ENCODE results near the gene TXNRD2. TPM values are rescaled to one million over a fixed set of nuclear protein-coding genes. Genes with fewer than 3 reads are reported as not detected.

TXNRD2 gene
- total and polyA plus RNA-seq, 2 of the 4 experiments (the other 2 are of a cell fraction): 15.6 to 25.7 TPM

DNA sequence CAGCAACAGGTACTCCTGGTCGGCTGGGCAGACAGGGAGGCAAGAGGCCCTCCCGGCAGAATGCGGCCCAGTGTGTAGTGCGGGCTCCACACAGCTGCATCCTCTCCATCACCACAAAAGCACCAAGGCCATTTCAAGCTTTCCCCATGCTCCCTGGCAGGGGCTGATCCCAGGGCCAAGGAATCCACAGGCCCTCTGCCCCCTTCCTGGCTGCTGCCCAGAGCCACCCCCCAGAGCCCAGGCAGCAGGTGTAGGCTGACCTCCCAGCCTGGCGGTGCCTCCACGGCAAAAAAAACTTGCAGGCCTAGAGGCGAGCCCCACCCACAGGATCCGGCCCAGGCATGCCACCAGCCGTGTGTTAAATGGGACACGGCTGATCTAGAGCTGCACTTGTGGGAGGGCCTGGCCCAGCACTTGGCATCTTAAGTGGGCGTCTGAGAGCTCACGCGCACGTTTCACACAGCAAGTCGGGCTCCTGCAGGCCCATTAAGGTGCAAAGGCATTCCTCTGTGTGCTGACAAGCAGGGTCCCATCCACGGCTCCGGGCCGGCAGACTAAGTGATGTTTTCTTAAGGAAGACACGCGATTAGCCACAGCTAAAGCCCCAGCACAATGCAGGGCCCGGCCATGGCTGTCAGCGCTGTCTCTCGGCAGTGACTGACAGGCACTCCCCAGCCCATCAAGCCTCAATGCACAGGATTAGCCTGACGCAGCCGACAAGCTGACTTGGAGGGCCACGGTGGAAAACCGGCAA lies 67.1 kb downstream of the TXNRD2 start (continued):
- no peak for TF ChIP-seq NFE2L2 (IDR thresholded peaks at IDR 0.05; ENCODE audit: low read depth, low read length)

DNA sequence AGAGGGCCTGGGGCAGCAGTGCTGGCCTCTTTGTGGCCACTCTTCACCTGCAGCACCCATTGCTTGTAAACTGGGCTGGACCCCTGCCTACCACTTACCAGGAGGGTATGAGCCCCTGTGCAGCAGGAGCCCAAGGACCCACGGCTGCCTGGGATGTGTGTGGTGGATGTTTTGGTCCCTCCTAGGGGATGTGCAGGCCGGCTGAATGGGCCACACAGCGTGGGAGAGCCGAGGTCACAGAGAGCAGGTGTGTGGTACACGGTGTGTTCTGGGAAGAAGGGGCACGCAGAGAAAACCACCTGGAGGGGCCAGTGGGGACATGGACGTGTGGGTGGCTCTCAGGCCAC lies 67.7 kb downstream of the TXNRD2 start:
- ChIA-PET CTCF (no interaction called here), POLR2A (ENCODE audit: unreplicated experiment) (no interaction called here)
- Histone ChIP-seq H3K4ac (ENCODE audit: low read depth, low read length) (no peak overlapping the region), H3K23ac (ENCODE audit: low read depth, low read length) (no peak overlapping the region), H3K14ac (replicated peaks; ENCODE audit: low read depth, low read length) (no peak overlapping the region), H3K9ac (ENCODE audit: low read depth, low read length) (no peak overlapping the region), H3K4me3 (ENCODE audit: insufficient read depth, low read depth, low read length) (no peak overlapping the region), H4K8ac (ENCODE audit: low read depth in 2 of 2, low read length in 2 of 2) (no peak overlapping the region), H3K36me3 (ENCODE audit: control insufficient read depth, insufficient read depth, low read length) (peaks cover 1% of the 10 kb centered on the region; the same call in 1 of the 2 replicates), H2AK5ac (ENCODE audit: low read depth, low read length) (no peak overlapping the region), H3K56ac (ENCODE audit: extremely low read depth, insufficient read depth, low read length) (no peak overlapping the region), H3K18ac (ENCODE audit: low read depth, low read length) (no peak overlapping the region), H4K91ac (ENCODE audit: insufficient read depth, low read depth, low read length) (no peak overlapping the region), H2BK15ac (ENCODE audit: low read depth, low read length) (no peak overlapping the region; the same call in 2 of the 3 replicates), H3K4me2 (ENCODE audit: low read depth, low read length) (no peak overlapping the region), H3K4me1 (ENCODE audit: control insufficient read depth, insufficient read depth, low read length) (peaks cover 16% of the 10 kb centered on the region), H2BK120ac (ENCODE audit: low read depth, low read length) (no peak overlapping the region), H3K27me3 (ENCODE audit: control insufficient read depth, insufficient read depth, low read length) (no peaks in the 10 kb centered on the region), H3K79me1 (ENCODE audit: low read depth in 1 of 2, low read length in 2 of 2) (peaks cover 4 to 17% of the 10 kb centered on the region in 2 experiments; a peak in 2 of 4 replicates), H2BK5ac (ENCODE audit: low read depth, low read length, poor library complexity, severe bottlenecking) (no peak overlapping the region), H4K5ac (ENCODE audit: low read depth, low read length) (no peak overlapping the region), H3K27ac (ENCODE audit: insufficient read depth, low read length) (no peak overlapping the region), H4K20me1 (ENCODE audit: insufficient read depth, low read length) (no peaks in the 10 kb centered on the region), H2AK9ac (replicated peaks; ENCODE audit: low read depth, low read length, poor library complexity) (peak overlapping the region; percentile 42), H3K9me3 (ENCODE audit: control insufficient read depth, insufficient read depth, low read length) (no peaks in the 10 kb centered on the region), H2BK20ac (ENCODE audit: low read depth, low read length) (no peak overlapping the region), H3K9me1 (ENCODE audit: insufficient read depth, low read length) (peaks cover 15% of the 10 kb centered on the region), H2AFZ (replicated peaks; ENCODE audit: low read length, poor library complexity) (no peak overlapping the region)
- no TSS peak for BruUV-seq (replicated peaks)
- 89% methylated on average over 3 of the region's 7 CpGs; no CpG with 5 or more reads in 1 of the 2 experiments for WGBS, 2 experiments (ENCODE audit: extremely low coverage in 2 of 2, insufficient read length in 1 of 2)
- ATAC-seq (ENCODE audit: low read depth) (no peak), DNase-seq (no peak)
- no peak for TF ChIP-seq SMC3 (IDR thresholded peaks at IDR 0.05; ENCODE audit: low read depth, low read length)
- TF ChIP-seq POLR2A (IDR thresholded peaks at IDR 0.05; ENCODE audit: low read depth, low read length): no peak
- in situ Hi-C loops (cut with MboI; ENCODE audit: low sequenced_read_pairs): no loop called here
- intact Hi-C loops (cut with micrococcal nuclease): no loop called here
- dilution Hi-C loops (cut with HindIII; ENCODE audit: low sequenced_read_pairs, unreplicated experiment): no loop called here

Data from IMR-90 (cell line).